PC-9 (cell line): ENCODE data around the gene ZBTB21. TPM values are rescaled to one million over a fixed set of nuclear protein-coding genes. Genes with fewer than 3 reads are reported as not detected.

ENCODE experiments used
- BruUV-seq: library from RNA; stranded (reverse); fragments of 400-500 nt; replicated peaks from 2 replicates; lab custom pipeline; 2021; lab: Mats Ljungman, UMichigan
- CTCF ChIA-PET: fragments of 300-600 bp; sonication (Branson Sonifier 250); formaldehyde crosslinking; loops from one replicate; lab custom pipeline; 2022; ENCODE audit warnings: antibody characterized with exemption; lab: Charles Lee
- POLR2A ChIA-PET: fragments of 300-600 bp; sonication (Branson Sonifier 250); formaldehyde crosslinking; loops from one replicate; lab custom pipeline; 2022; ENCODE audit warnings: antibody characterized with exemption; ENCODE audit not compliant: unreplicated experiment; lab: Charles Lee
- DNase-seq, 2 experiments: peaks; one replicate each; pipeline versions ENCODE4 v3.0.0 to v3.0.0-alpha.2; 2015 to 2022; ENCODE audit warnings: mixed read lengths in 1 of 2
- H2AFZ ChIP-seq: fragments of 200-600 bp; sonication (generic); 2 replicates; pipeline ENCODE4 v1.8.1; 2017; ENCODE audit warnings: antibody characterized with exemption
- H3F3A ChIP-seq: fragments of 200-600 bp; sonication (generic); 2 replicates; pipeline ENCODE4 v1.8.1; 2017; ENCODE audit warnings: antibody characterized with exemption, mild to moderate bottlenecking, low read depth; ENCODE audit not compliant: insufficient read depth
- H3K27ac ChIP-seq: fragments of 200-600 bp; sonication (generic); 2 replicates; pipeline ENCODE4 v1.6.1; 2016; ENCODE audit warnings: mixed run types
- H3K27me3 ChIP-seq: fragments of 200-600 bp; sonication (generic); 2 replicates; pipeline ENCODE4 v1.6.1; 2016; ENCODE audit warnings: low read depth, mixed run types; ENCODE audit not compliant: insufficient read depth
- H3K36me3 ChIP-seq: fragments of 200-600 bp; sonication (generic); 2 replicates; pipeline ENCODE4 v1.6.1; 2016; ENCODE audit warnings: low read depth, mixed run types
- H3K4me1 ChIP-seq: fragments of 200-600 bp; sonication (generic); replicated peaks from 2 replicates; pipeline ENCODE4 v1.6.1; 2016; ENCODE audit warnings: mixed run types; ENCODE audit not compliant: insufficient read depth
- H3K4me2 ChIP-seq: fragments of 200-600 bp; sonication (generic); 2 replicates; pipeline ENCODE4 v1.6.1; 2017; ENCODE audit warnings: mixed run types
- H3K4me3 ChIP-seq: fragments of 200-600 bp; sonication (generic); 2 replicates; pipeline ENCODE4 v1.6.1; 2016; ENCODE audit warnings: mixed run types
- H3K79me2 ChIP-seq: fragments of 200-600 bp; sonication (generic); 2 replicates; pipeline ENCODE4 v1.6.1; 2017; ENCODE audit warnings: low read depth, mixed run types
- H3K9me2 ChIP-seq: fragments of 200-600 bp; sonication (generic); 2 replicates; pipeline ENCODE4 v1.8.1; 2017; ENCODE audit warnings: mild to moderate bottlenecking; ENCODE audit not compliant: insufficient read depth
- H3K9me3 ChIP-seq: fragments of 200-600 bp; sonication (generic); 2 replicates; pipeline ENCODE4 v1.8.1; 2016; ENCODE audit warnings: low read depth; ENCODE audit not compliant: insufficient read depth
- H4K20me1 ChIP-seq: fragments of 200-600 bp; sonication (generic); 2 replicates; pipeline ENCODE4 v1.8.1; 2017; ENCODE audit not compliant: insufficient read depth
- CTCF ChIP-seq: fragments of 200-600 bp; sonication (generic); conservative IDR thresholded peaks from 2 replicates; pipeline ENCODE4 v1.6.1; 2017; ENCODE audit warnings: mixed run types, antibody characterized with exemption, mild to moderate bottlenecking, moderate library complexity
- EZH2 ChIP-seq: fragments of 200-600 bp; sonication (generic); IDR thresholded peaks from 2 replicates; pipeline ENCODE4 v1.8.0; 2017; ENCODE audit warnings: antibody characterized with exemption, low read depth
- intact Hi-C: fragments of 100-400 bp; cut with micrococcal nuclease; formaldehyde crosslinking; loops from one replicate; pipeline ENCODE4 v1.10.0; 2022; ENCODE audit not compliant: unreplicated experiment
- total RNA-seq: library from RNA; stranded (reverse); gene quantifications from 2 replicates; pipeline ENCODE4 v1.2.3, GENCODE V29; 2021

The ZBTB21 gene
- total RNA-seq, 1 experiment from 2014 or later: 13.5 TPM

GRCh38 chr21:41989698-41990097 is 20.5 kb downstream of the ZBTB21 start:
- intact Hi-C loops: no loop called here
- H3K9me3 ChIP-seq: no peaks in the 10 kb centered on the region
- H3K79me2 ChIP-seq: no peaks in the 10 kb centered on the region
- no peaks in the 10 kb centered on the region for H3F3A ChIP-seq
- no peak overlapping the region for H3K27ac ChIP-seq
- no peaks in the 10 kb centered on the region for H4K20me1 ChIP-seq
- no peaks in the 10 kb centered on the region for H3K27me3 ChIP-seq
- peaks cover 9% of the 10 kb centered on the region; the same call in 1 of the 2 replicates for H3K36me3 ChIP-seq
- H2AFZ ChIP-seq: no peak overlapping the region
- no peak overlapping the region for H3K4me2 ChIP-seq
- H3K4me1 ChIP-seq: no peaks in the 10 kb centered on the region
- no peak for DNase-seq
- H3K4me3 ChIP-seq: no peak overlapping the region
- POLR2A ChIA-PET: no interaction called here
- H3K9me2 ChIP-seq: no peaks in the 10 kb centered on the region
- BruUV-seq: no TSS peak
- CTCF ChIA-PET: no interaction called here
- no peak for TF ChIP-seq CTCF
- TF ChIP-seq EZH2: no peak

GRCh38 chr21:41987310-41987709 is 22.9 kb downstream of the ZBTB21 start:
- no peaks in the 10 kb centered on the region for H3K4me1 ChIP-seq
- TF ChIP-seq EZH2 (no peak), CTCF (no peak)
- DNase-seq: no peak
- H3K27ac ChIP-seq: no peak overlapping the region
- intact Hi-C loops: no loop called here
- BruUV-seq: no TSS peak
- H3K4me3 ChIP-seq: no peak overlapping the region
- no peak overlapping the region for H3K4me2 ChIP-seq
- no peaks in the 10 kb centered on the region for H3F3A ChIP-seq
- no peaks in the 10 kb centered on the region for H4K20me1 ChIP-seq
- H3K79me2 ChIP-seq: no peaks in the 10 kb centered on the region
- H3K27me3 ChIP-seq: no peaks in the 10 kb centered on the region
- H2AFZ ChIP-seq: no peak overlapping the region
- ChIA-PET CTCF (interaction anchor here (0.5 kb wide), 1 partner anchor 191 kb away, joined by 5 read pairs; no protein-coding TSS in a partner anchor), POLR2A (no interaction called here)
- H3K9me2 ChIP-seq: no peaks in the 10 kb centered on the region
- H3K9me3 ChIP-seq: no peaks in the 10 kb centered on the region
- H3K36me3 ChIP-seq: no peaks in the 10 kb centered on the region; the same call in 1 of the 2 replicates

GRCh38 chr21:41985662-41986416 is 24.3 kb downstream of the ZBTB21 start:
- CTCF ChIA-PET: no interaction called here
- no peaks in the 10 kb centered on the region for H4K20me1 ChIP-seq
- H3K9me3 ChIP-seq: no peaks in the 10 kb centered on the region
- no TSS peak for BruUV-seq
- no peaks in the 10 kb centered on the region for H3K4me1 ChIP-seq
- H3K36me3 ChIP-seq: no peaks in the 10 kb centered on the region; the same call in 1 of the 2 replicates
- POLR2A ChIA-PET: no interaction called here
- H3K9me2 ChIP-seq: no peaks in the 10 kb centered on the region
- no peak overlapping the region for H3K4me2 ChIP-seq
- TF ChIP-seq EZH2: no peak
- TF ChIP-seq CTCF: no peak
- H3K79me2 ChIP-seq: no peaks in the 10 kb centered on the region
- no peak for DNase-seq
- H3K4me3 ChIP-seq: no peak overlapping the region
- intact Hi-C loops: no loop called here
- no peak overlapping the region for H2AFZ ChIP-seq
- no peaks in the 10 kb centered on the region for H3F3A ChIP-seq
- no peak overlapping the region for H3K27ac ChIP-seq
- no peaks in the 10 kb centered on the region for H3K27me3 ChIP-seq
